GM23338 (cell line): ENCODE measurements around the gene SRSF4. TPM values are rescaled to one million over a fixed set of nuclear protein-coding genes. Genes with fewer than 3 reads are reported as not detected.

Source experiments
- ATAC-seq: fragments of 200-7000 bp; cut with Tn5 transposase; 3 replicates; pipeline ENCODE4 v1.9.1; 2020
- DNase-seq: peaks from one replicate; pipeline ENCODE4 v3.0.0-alpha.2; 2015; ENCODE audit warnings: low spot score
- H2AFZ ChIP-seq: fragments of 200-600 bp; sonication (generic); 2 replicates; pipeline ENCODE4 v1.8.0; 2016; ENCODE audit warnings: antibody characterized with exemption, mild to moderate bottlenecking, moderate library complexity
- H3F3A ChIP-seq: fragments of 200-600 bp; sonication (generic); replicated peaks from 2 replicates; pipeline ENCODE4 v1.8.0; 2017; ENCODE audit warnings: antibody characterized with exemption, mixed run types, low read depth
- H3K27ac ChIP-seq: fragments of 200-600 bp; sonication (generic); 2 replicates; pipeline ENCODE4 v1.6.1; 2016; ENCODE audit warnings: low read depth
- H3K27me3 ChIP-seq: fragments of 200-600 bp; sonication (generic); 2 replicates; pipeline ENCODE4 v1.8.0; 2016; ENCODE audit warnings: mild to moderate bottlenecking, mixed run types, moderate library complexity; ENCODE audit not compliant: insufficient read depth
- H3K36me3 ChIP-seq: fragments of 200-600 bp; sonication (generic); 2 replicates; pipeline ENCODE4 v1.8.0; 2016; ENCODE audit warnings: mild to moderate bottlenecking; ENCODE audit not compliant: insufficient read depth
- H3K4me1 ChIP-seq: fragments of 200-600 bp; sonication (generic); 2 replicates; pipeline ENCODE4 v1.8.0; 2016; ENCODE audit warnings: mild to moderate bottlenecking, moderate library complexity; ENCODE audit not compliant: insufficient read depth
- H3K4me2 ChIP-seq: fragments of 200-600 bp; sonication (generic); 2 replicates; pipeline ENCODE4 v1.7.1; 2017; ENCODE audit warnings: mixed run types
- H3K4me3 ChIP-seq: fragments of 200-600 bp; sonication (generic); 2 replicates; pipeline ENCODE4 v1.6.1; 2016; ENCODE audit warnings: mixed run types
- H3K79me2 ChIP-seq: fragments of 200-600 bp; sonication (generic); replicated peaks from 2 replicates; pipeline ENCODE4 v1.8.0; 2017; ENCODE audit warnings: mild to moderate bottlenecking; ENCODE audit not compliant: insufficient read depth
- H3K9me2 ChIP-seq: fragments of 200-600 bp; sonication (generic); 2 replicates; pipeline ENCODE4 v1.8.0; 2017; ENCODE audit not compliant: insufficient read depth
- H4K20me1 ChIP-seq: fragments of 200-600 bp; sonication (generic); replicated peaks from 2 replicates; pipeline ENCODE4 v1.8.0; 2017; ENCODE audit warnings: mild to moderate bottlenecking; ENCODE audit not compliant: insufficient read depth
- H3K27ac Mint-ChIP-seq: 2 replicates; pipeline ENCODE4 v1.8.0; 2020; ENCODE audit warnings: inconsistent platforms, mild to moderate bottlenecking, moderate library complexity, mixed read lengths
- H3K27me3 Mint-ChIP-seq: 3 replicates; pipeline ENCODE4 v1.8.0; 2022; ENCODE audit warnings: low read depth, mild to moderate bottlenecking, moderate library complexity, mixed read lengths, inconsistent platforms; ENCODE audit not compliant: insufficient read depth, poor library complexity
- H3K36me3 Mint-ChIP-seq: 3 replicates; pipeline ENCODE4 v1.8.0; 2021; ENCODE audit warnings: low read depth, mild to moderate bottlenecking, inconsistent platforms, moderate library complexity, mixed read lengths
- H3K4me1 Mint-ChIP-seq: 3 replicates; pipeline ENCODE4 v1.8.0; 2020; ENCODE audit warnings: mild to moderate bottlenecking, inconsistent platforms, mixed read lengths
- H3K4me3 Mint-ChIP-seq: 3 replicates; pipeline ENCODE4 v1.8.0; 2021; ENCODE audit warnings: moderate library complexity, mild to moderate bottlenecking, inconsistent platforms, mixed read lengths
- H3K9me3 Mint-ChIP-seq: 3 replicates; pipeline ENCODE4 v1.8.0; 2020; ENCODE audit warnings: moderate library complexity, mild to moderate bottlenecking, inconsistent platforms, mixed read lengths
- CREB1 ChIP-seq: fragments of 250-450 bp; sonication (Bioruptor Pico); IDR thresholded peaks from 2 replicates; pipeline ENCODE4 v1.5.0; 2020; ENCODE audit warnings: low read depth, mild to moderate bottlenecking, moderate library complexity
- CTCF ChIP-seq, 2 experiments: fragments of 200-600 bp in 1 of 2; sonication (generic) in 1 of 2; conservative IDR thresholded peaks; 2 replicates each; pipeline versions ENCODE4 v1.5.1 to v1.6.1; 2016 to 2017; ENCODE audit warnings: antibody characterized with exemption in 2 of 2, low read depth in 2 of 2, mild to moderate bottlenecking in 2 of 2, moderate library complexity in 1 of 2
- ETS1 ChIP-seq: IDR thresholded peaks from 2 replicates; pipeline ENCODE4 v1.6.1; 2016; ENCODE audit warnings: antibody characterized with exemption
- EZH2phosphoT487 ChIP-seq: fragments of 200-600 bp; sonication (generic); IDR thresholded peaks from one replicate; pipeline ENCODE4 v1.8.1; 2018; ENCODE audit warnings: antibody characterized with exemption; ENCODE audit not compliant: unreplicated experiment
- JUNB ChIP-seq: IDR thresholded peaks from one replicate; pipeline ENCODE4 v1.6.1; 2016; ENCODE audit warnings: antibody characterized with exemption; ENCODE audit not compliant: unreplicated experiment
- NANOG ChIP-seq: IDR thresholded peaks from 2 replicates; pipeline ENCODE4 v1.6.1; 2016; ENCODE audit warnings: antibody characterized with exemption, borderline replicate concordance
- POLR2AphosphoS5 ChIP-seq: IDR thresholded peaks from 2 replicates; pipeline ENCODE4 v1.6.1; 2016; ENCODE audit warnings: antibody characterized with exemption, low read depth
- REST ChIP-seq: IDR thresholded peaks from one replicate; pipeline ENCODE4 v1.6.1; 2018; ENCODE audit warnings: antibody characterized with exemption; ENCODE audit not compliant: unreplicated experiment
- STAT1 ChIP-seq: IDR thresholded peaks from one replicate; pipeline ENCODE4 v1.6.1; 2016; ENCODE audit warnings: antibody characterized with exemption; ENCODE audit not compliant: unreplicated experiment
- ZNF462 ChIP-seq: fragments of 250-450 bp; sonication (Bioruptor Pico); IDR thresholded peaks from 2 replicates; pipeline ENCODE4 v1.5.0; 2020; ENCODE audit warnings: mild to moderate bottlenecking, moderate library complexity
- polyA plus RNA-seq: library from polyadenylated mRNA; unstranded; fragments of >200 nt; fragmentation: Nextera tagmentation; extraction: Ambion mirVana; gene quantifications from 2 replicates; pipeline ENCODE4 v1.2.1, GENCODE V29; 2016
- total RNA-seq: library from RNA; depleted of rRNA; stranded (reverse); fragments of >200 nt; shearing (Covaris generic); gene quantifications from 2 replicates; pipeline ENCODE4 v1.2.3, GENCODE V29; 2014

SRSF4 gene
- total and polyA plus RNA-seq, 2 experiments from 2014 or later, result 58.4 to 98.3 TPM

GRCh38 chr1:29119121-29119929 lies 62.4 kb downstream of the SRSF4 start:
- Histone ChIP-seq H3K4me3 (no peak overlapping the region), H3K36me3 (no peaks in the 10 kb centered on the region), H3K27ac (no peak overlapping the region), H2AFZ (no peak overlapping the region), H3F3A (peaks cover 17% of the 10 kb centered on the region; the same call in 1 of the 2 replicates), H3K4me1 (peaks cover 4% of the 10 kb centered on the region; the same call in 1 of the 2 replicates), H3K4me2 (no peak overlapping the region), H3K79me2 (no peaks in the 10 kb centered on the region), H3K9me2 (no peaks in the 10 kb centered on the region), H4K20me1 (no peaks in the 10 kb centered on the region; the same call in 1 of the 2 replicates), H3K27me3 (peaks cover 40% of the 10 kb centered on the region)
- Mint-ChIP-seq H3K27me3 (peaks cover 27% of the 10 kb centered on the region), H3K27ac (no peak overlapping the region), H3K36me3 (peaks cover 19% of the 10 kb centered on the region), H3K9me3 (no peaks in the 10 kb centered on the region), H3K4me1 (no peaks in the 10 kb centered on the region), H3K4me3 (no peak overlapping the region)
- ATAC-seq (no peak), DNase-seq (no peak)
- no peak for TF ChIP-seq REST
- TF ChIP-seq STAT1, result no peak
- no peak for TF ChIP-seq NANOG
- no peak for TF ChIP-seq JUNB
- no peak for TF ChIP-seq ETS1
- no peak for TF ChIP-seq CTCF (conservative IDR thresholded peaks at IDR 0.05; ENCODE audit: low read depth in 2 of 2)
- TF ChIP-seq ZNF462 (CRISPR knock-in tag), result no peak
- no peak for TF ChIP-seq POLR2AphosphoS5
- TF ChIP-seq EZH2phosphoT487, result no peak
- TF ChIP-seq CREB1 (CRISPR knock-in tag), result no peak
